C4-2B (cell line): Measurements from ENCODE around the gene ARHGEF1.

ENCODE experiments used
- ZFX ChIP-seq: fragments of 450-650 bp; IDR thresholded peaks from 2 replicates; pipeline ENCODE4 v1.6.1; 2017
- TF ChIP-seq, protein P1 (sequence below): fragments of 450-650 bp; conservative IDR thresholded peaks from 2 replicates; pipeline ENCODE4 v1.5.1; 2017; ENCODE audit warnings: mild to moderate bottlenecking

GRCh38 chr19:41879670-41880328 lies 3.2 kb upstream of the ARHGEF1 start:
- TF ChIP-seq, protein P1, sequence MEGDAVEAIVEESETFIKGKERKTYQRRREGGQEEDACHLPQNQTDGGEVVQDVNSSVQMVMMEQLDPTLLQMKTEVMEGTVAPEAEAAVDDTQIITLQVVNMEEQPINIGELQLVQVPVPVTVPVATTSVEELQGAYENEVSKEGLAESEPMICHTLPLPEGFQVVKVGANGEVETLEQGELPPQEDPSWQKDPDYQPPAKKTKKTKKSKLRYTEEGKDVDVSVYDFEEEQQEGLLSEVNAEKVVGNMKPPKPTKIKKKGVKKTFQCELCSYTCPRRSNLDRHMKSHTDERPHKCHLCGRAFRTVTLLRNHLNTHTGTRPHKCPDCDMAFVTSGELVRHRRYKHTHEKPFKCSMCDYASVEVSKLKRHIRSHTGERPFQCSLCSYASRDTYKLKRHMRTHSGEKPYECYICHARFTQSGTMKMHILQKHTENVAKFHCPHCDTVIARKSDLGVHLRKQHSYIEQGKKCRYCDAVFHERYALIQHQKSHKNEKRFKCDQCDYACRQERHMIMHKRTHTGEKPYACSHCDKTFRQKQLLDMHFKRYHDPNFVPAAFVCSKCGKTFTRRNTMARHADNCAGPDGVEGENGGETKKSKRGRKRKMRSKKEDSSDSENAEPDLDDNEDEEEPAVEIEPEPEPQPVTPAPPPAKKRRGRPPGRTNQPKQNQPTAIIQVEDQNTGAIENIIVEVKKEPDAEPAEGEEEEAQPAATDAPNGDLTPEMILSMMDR: no peak
- TF ChIP-seq ZFX: no peak
